Choroid plexus epithelial cell (primary cell): ENCODE data around the gene SH3BGRL2.

ENCODE experiments used
- DNase-seq: peaks from one replicate; pipeline ENCODE4 v3.0.0-alpha.2; 2010; ENCODE audit warnings: low read depth
- H3K4me3 ChIP-seq: 2 replicates; pipeline ENCODE4 v1.5.1; 2011; ENCODE audit warnings: low read depth, mild to moderate bottlenecking, control low read depth, low read length, moderate library complexity
- CTCF ChIP-seq: conservative IDR thresholded peaks from 2 replicates; pipeline ENCODE4 v1.5.1; 2011; ENCODE audit warnings: low read depth, mild to moderate bottlenecking, control low read depth, inconsistent platforms, low read length, moderate library complexity

Gene SH3BGRL2

GRCh38 chr6:79665725-79666551, 34.8 kb downstream of the SH3BGRL2 start:
- no peak for TF ChIP-seq CTCF
- no peak for DNase-seq
- H3K4me3 ChIP-seq: no peak overlapping the region

- no peak for DNase-seq
- TF ChIP-seq CTCF: no peak
- H3K4me3 ChIP-seq: no peak overlapping the region
Measured at GRCh38 chr6:79666634-79667033, 35.5 kb downstream of the SH3BGRL2 start.

GRCh38 chr6:79668381-79668780, 37.3 kb downstream of the SH3BGRL2 start:
- no peak for TF ChIP-seq CTCF
- H3K4me3 ChIP-seq: no peak overlapping the region

GRCh38 chr6:79669766-79670165, 38.6 kb downstream of the SH3BGRL2 start:
- DNase-seq: no peak
- no peak overlapping the region for H3K4me3 ChIP-seq
- no peak for TF ChIP-seq CTCF

More at GRCh38 chr6:79668381-79668780, 37.3 kb downstream of the SH3BGRL2 start:
- DNase-seq: no peak

- no peak for DNase-seq
- H3K4me3 ChIP-seq: no peak overlapping the region
- no peak for TF ChIP-seq CTCF
Measured at GRCh38 chr6:79670789-79671188, 39.7 kb downstream of the SH3BGRL2 start.

- DNase-seq: peak; percentile 58
- TF ChIP-seq CTCF: no peak
- H3K4me3 ChIP-seq: no peak overlapping the region
Measured at GRCh38 chr6:79671600-79672266, 40.6 kb downstream of the SH3BGRL2 start.

GRCh38 chr6:79672631-79673111, 41.5 kb downstream of the SH3BGRL2 start:
- peak; percentile 75 for DNase-seq
- no peak overlapping the region for H3K4me3 ChIP-seq

More at GRCh38 chr6:79672631-79673111, 41.5 kb downstream of the SH3BGRL2 start:
- peak; percentile 74 for TF ChIP-seq CTCF
